Astrocyte (in vitro differentiated cells and primary cell): ENCODE measurements around the gene STARD13.

Experiments used
- EZH2 ChIP-seq: IDR thresholded peaks from 2 replicates; pipeline ENCODE4 v1.6.1; 2012; ENCODE audit warnings: mild to moderate bottlenecking, low read length, inconsistent platforms; ENCODE audit not compliant: insufficient read depth
- TF ChIP-seq, protein P1 (sequence below): IDR thresholded peaks from 2 replicates; pipeline ENCODE4 v1.5.1; 2011; ENCODE audit warnings: low read depth, mild to moderate bottlenecking, inconsistent platforms, low read length, moderate library complexity; ENCODE audit not compliant: insufficient read depth

DNA sequence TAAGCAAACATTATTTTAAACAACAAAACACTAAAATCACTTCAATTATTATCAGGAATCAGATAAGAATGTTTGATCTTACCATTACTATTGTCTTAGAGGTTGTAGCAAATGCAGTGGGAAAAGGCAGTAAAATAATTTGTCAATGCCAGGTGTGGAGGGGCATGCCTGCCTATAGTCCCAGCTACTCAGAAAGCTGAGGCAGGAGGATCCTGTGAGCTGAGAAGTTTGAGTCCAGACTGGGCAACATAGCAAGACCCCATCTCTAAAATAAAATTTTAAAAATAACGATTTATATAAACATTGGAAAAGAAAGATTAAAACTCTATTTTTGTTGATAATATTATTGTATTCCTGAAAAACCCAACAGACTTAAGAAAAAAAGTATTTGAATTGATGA lies 202.5 kb downstream of the STARD13 start:
- TF ChIP-seq, protein P1, sequence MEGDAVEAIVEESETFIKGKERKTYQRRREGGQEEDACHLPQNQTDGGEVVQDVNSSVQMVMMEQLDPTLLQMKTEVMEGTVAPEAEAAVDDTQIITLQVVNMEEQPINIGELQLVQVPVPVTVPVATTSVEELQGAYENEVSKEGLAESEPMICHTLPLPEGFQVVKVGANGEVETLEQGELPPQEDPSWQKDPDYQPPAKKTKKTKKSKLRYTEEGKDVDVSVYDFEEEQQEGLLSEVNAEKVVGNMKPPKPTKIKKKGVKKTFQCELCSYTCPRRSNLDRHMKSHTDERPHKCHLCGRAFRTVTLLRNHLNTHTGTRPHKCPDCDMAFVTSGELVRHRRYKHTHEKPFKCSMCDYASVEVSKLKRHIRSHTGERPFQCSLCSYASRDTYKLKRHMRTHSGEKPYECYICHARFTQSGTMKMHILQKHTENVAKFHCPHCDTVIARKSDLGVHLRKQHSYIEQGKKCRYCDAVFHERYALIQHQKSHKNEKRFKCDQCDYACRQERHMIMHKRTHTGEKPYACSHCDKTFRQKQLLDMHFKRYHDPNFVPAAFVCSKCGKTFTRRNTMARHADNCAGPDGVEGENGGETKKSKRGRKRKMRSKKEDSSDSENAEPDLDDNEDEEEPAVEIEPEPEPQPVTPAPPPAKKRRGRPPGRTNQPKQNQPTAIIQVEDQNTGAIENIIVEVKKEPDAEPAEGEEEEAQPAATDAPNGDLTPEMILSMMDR, result no peak
- TF ChIP-seq EZH2, result no peak
